Measurements from ENCODE around the gene PTPRC.
A peak's percentile ranks its signal among the peaks of the same experiment; 100 is the strongest.

Gene PTPRC

GRCh38 chr1:198694542-198694941 is 55.7 kb downstream of the PTPRC start:
- TF ChIP-seq, protein P1, sequence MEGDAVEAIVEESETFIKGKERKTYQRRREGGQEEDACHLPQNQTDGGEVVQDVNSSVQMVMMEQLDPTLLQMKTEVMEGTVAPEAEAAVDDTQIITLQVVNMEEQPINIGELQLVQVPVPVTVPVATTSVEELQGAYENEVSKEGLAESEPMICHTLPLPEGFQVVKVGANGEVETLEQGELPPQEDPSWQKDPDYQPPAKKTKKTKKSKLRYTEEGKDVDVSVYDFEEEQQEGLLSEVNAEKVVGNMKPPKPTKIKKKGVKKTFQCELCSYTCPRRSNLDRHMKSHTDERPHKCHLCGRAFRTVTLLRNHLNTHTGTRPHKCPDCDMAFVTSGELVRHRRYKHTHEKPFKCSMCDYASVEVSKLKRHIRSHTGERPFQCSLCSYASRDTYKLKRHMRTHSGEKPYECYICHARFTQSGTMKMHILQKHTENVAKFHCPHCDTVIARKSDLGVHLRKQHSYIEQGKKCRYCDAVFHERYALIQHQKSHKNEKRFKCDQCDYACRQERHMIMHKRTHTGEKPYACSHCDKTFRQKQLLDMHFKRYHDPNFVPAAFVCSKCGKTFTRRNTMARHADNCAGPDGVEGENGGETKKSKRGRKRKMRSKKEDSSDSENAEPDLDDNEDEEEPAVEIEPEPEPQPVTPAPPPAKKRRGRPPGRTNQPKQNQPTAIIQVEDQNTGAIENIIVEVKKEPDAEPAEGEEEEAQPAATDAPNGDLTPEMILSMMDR (conservative IDR thresholded peaks at IDR 0.05), result no peak
- TF ChIP-seq ZFX (IDR thresholded peaks at IDR 0.05), result no peak
- H3K27ac ChIP-seq, result no peak overlapping the region

DNA sequence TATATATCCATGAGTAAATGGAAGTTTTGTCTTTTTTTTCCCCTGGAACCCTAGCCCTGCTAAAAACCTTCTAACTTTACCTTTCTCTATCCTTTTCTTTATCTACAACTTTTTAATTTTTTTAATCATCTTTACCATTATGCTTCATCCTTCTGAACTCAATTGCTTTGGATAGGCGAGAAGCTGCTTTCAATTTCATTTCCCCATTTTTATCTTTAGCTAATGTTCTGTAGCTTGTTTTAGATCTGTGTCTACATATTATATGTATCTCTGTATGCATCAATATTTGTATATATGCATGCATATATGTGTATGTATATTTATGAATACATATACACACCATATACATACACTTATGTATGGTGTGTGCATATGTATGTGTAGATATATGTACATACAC is 57.4 kb downstream of the PTPRC start:
- no peak for TF ChIP-seq ZFX (IDR thresholded peaks at IDR 0.05)
- TF ChIP-seq, protein P1 (conservative IDR thresholded peaks at IDR 0.05), result no peak
- H3K27ac ChIP-seq, result no peak overlapping the region

DNA sequence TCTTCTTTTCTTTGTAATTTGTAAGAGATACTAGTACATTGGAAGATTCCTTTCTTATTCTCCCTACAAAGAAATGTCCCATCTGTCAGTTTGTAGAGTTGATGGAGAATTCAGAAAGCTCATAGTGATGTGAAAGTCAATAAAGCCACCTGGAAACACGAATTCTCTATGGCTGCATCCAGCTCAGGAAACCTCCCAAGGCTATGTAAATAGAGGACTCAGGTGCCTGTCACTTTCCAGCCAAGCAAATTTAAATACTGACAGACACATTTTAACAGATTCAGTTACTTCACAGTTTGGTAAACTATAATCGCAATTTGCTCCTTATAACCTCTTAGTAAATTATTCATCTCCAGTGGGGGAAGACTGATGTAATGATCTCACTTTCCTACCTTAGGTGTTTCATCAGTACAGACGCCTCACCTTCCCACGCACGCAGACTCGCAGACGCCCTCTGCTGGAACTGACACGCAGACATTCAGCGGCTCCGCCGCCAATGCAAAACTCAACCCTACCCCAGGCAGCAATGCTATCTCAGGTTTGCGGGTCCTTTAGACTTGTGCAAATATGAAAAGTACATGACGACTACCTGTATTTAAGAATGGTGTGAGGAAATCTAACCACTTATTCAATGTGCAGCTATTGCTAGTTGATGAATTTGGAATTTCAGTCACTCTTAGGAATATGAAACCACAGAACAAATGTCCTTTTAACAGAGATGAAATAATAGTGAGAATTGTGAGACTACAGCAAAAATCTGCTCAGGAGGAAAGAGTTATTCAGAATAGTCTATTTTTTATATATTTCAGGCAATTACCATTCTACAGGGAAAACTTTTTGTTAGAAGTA is 60.6 kb downstream of the PTPRC start:
- TF ChIP-seq ZFX (IDR thresholded peaks at IDR 0.05), result no peak
- TF ChIP-seq, protein P1 (conservative IDR thresholded peaks at IDR 0.05), result peak; percentile 96
- no peak overlapping the region for H3K27ac ChIP-seq

DNA sequence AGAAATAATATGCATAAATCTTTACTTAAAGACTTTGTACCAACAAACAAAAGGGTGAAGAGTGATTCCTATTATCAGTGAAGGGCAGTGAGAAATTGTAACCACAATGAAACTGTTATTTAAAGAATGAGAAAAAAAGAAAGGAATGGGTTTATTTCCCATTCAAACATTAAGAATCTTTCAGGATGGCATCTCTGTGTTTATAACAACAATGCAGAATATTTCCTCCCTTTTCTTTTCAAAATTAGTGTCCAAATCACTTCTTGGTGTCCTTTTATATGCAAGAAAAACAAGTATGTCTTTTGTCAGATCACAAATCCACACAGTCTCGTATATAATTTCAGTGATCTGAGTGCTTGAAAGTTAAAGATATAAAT is 61.2 kb downstream of the PTPRC start:
- no peak overlapping the region for H3K27ac ChIP-seq

GRCh38 chr1:198700396-198700795 is 61.6 kb downstream of the PTPRC start:
- no peak for TF ChIP-seq ZFX (IDR thresholded peaks at IDR 0.05)
- TF ChIP-seq, protein P1 (conservative IDR thresholded peaks at IDR 0.05), result no peak
- no peak overlapping the region for H3K27ac ChIP-seq

More for the DNA sequence above, 61.2 kb downstream of the PTPRC start:
- no peak for TF ChIP-seq ZFX (IDR thresholded peaks at IDR 0.05)
- TF ChIP-seq, protein P1 (conservative IDR thresholded peaks at IDR 0.05), result no peak

DNA sequence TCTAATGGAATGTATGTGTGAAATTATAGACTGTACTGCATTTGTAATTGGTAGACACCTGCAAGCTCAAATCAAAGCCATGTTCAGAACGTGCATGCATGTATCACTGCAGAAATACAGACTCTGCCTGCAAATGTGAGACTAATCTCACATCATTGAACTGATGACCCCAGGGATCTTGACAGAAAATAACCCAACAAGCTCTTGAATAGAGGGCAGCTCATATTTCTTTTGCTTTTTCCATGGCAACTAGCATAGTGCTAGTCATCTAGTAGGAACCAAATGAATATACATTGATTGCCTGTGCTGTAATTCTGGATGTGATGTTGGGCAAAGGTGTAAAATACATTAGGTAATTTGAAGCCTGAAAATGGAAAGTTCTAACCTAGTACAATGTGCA is 62.4 kb downstream of the PTPRC start:
- no peak for TF ChIP-seq ZFX (IDR thresholded peaks at IDR 0.05)
- TF ChIP-seq, protein P1 (conservative IDR thresholded peaks at IDR 0.05), result no peak
- no peak overlapping the region for H3K27ac ChIP-seq

GRCh38 chr1:198701766-198702539 is 63.1 kb downstream of the PTPRC start:
- H3K27ac ChIP-seq, result no peak overlapping the region
- TF ChIP-seq ZFX (IDR thresholded peaks at IDR 0.05), result no peak
- TF ChIP-seq, protein P1 (conservative IDR thresholded peaks at IDR 0.05), result no peak
